GM04504 (cell line): Measurements from ENCODE around the gene FBXO31.
"Not testable (repeated sequence)": the region's sequence is repeated elsewhere in the genome, so short reads cannot be mapped to it uniquely, and the experiment has no call there.

Source experiments
- DNase-seq: peaks from one replicate; pipeline ENCODE4 v3.0.0-alpha.2; 2012; ENCODE audit warnings: low read depth

The FBXO31 gene

DNA sequence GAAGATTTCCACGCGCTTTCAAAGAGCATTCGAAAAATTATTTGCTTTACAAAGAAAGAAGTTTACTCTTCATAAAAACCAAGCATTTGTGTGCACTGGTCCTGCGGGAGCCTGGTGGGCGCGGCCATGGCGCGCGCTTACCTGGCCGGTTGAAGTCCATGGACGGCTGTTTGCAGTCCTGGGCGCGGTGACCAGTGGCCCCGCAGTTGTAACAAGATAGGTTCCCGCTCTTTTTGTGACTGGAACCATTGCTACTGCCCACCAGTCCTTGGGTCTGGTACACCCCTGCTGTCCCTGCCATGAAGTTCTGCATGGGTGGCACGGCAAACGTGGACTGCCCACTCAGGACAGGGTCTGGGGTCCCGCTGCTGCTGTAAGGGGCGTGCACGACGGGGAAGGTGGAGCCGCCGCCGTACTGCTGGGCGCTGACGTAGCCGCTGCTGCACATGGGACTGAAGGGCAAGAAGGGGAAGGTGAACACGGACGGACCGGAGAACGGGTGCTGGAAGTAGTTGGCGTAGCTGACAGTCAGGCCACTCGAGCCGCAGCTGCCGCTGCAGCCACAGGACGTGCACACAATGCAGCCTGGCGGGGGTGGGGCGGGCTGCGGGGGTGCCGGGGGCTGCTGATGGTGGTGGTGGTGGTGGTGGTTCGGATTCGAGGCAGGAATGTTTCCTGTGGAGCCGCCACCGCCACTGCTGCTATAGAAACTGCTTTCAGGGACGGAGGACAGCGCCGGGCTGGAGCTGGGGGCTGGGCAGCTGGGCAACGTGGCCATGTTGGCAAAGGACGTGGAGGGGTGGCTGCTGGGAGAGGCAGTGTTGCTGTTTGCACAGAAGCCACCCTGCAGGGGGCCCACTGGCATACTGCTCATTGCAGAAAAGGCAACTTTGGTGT is 28.0 kb upstream of the FBXO31 start:
- no peak for DNase-seq

DNA sequence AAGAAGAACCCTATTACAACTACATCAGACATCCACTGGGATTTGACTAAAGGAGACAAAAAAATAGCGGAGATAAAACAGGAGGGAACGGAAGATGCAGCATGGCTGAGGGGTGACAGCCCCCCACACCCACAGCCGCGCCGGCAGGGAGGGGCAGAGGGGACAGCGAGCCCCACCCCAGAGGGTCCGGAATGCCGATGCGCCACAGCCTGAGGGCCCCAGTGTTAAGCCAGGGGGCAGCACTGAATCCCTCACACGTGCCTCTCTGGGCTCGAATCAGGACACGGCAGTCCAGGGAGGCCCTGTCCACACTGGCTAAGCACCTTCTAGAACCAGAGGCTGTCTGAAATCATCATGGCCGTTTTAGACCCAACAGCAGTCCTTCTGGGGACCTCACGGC is 27.4 kb upstream of the FBXO31 start:
- no peak for DNase-seq

DNA sequence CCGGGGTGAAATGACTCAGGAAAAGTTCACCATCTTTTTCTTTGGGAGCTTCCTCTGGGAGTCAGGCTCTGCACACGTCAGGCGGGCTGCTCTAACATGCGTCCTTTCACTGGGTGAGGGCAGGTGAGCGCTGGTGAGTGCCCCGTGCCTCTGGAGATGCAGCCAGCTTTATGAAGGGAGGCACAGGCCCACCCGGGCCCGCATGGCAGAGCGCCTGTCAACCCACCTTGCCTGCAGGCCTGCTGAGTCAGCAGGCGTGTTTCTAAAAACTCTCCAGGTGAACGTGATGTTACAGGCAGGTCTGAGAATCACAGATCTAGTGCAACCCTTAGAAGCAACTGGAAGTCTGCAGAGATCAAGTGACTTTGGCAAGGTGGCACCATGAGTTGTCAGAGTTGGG is 27.0 kb upstream of the FBXO31 start:
- no peak for DNase-seq

DNA sequence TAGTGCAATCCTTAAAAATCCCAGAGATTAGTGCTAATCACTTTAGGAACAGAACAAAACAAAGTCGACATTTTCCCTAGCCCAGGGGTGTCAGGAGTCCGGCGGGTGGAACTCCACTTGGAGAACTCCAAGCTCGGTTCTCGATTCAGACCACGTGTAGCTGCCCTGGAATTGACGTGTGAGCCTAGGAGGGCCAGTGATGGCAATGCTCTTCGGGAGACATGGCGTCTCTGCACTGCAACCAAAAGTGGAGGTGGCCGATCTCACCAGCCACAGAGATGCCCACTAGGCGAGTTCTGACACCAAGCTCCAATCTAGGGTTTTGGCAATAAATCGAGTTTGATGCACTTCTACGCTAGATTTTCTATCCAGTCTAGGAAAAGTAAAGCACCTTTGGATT is 26.2 kb upstream of the FBXO31 start:
- DNase-seq, result no peak

DNA sequence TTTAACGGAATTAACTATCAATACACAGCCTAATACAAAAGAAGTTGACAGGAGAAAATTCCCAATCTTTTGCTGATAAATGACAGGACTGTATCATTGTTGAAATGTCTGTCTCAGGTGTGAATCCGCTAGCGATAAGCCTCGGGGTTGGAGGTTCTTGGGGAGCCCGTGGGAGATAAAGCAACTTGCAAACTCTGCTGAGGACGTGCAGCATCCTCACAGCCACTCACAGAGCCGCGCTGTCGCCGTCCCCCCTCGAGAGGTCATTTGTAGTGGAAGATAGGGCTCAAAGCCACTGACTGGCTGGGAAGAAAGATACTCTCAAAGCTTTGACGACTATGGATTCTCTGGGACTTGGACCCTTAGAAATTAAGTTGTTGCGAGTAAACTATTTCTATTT is 25.6 kb upstream of the FBXO31 start:
- no peak for DNase-seq

DNA sequence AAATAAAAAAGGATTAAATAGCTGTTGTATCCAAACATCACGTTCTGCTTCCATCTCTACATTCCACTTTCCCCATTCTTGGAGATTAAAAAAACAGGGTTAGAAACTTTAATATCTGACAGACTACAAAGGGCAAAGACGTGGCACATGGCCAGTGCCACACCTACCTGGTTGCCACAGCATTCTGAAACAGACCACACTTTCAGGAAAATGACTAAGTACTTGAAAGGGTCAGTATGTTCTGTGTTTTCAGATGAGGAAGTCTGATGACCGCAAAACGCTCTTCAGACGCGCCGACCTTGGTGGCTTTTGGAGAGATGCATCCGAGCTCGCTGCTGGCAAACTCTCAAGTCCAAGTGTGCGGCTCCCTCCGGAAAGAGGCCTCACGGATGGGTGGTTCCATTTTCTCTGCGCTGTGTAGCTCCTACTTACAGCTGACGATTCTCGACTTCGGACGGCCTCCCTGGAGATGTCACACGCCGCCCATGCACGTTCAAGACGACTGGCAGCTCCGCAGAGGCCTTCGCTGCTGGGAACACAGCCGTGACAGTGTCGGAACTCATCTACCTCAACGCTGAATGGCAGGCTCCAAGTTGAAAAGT is 24.0 kb upstream of the FBXO31 start:
- no peak for DNase-seq

DNA sequence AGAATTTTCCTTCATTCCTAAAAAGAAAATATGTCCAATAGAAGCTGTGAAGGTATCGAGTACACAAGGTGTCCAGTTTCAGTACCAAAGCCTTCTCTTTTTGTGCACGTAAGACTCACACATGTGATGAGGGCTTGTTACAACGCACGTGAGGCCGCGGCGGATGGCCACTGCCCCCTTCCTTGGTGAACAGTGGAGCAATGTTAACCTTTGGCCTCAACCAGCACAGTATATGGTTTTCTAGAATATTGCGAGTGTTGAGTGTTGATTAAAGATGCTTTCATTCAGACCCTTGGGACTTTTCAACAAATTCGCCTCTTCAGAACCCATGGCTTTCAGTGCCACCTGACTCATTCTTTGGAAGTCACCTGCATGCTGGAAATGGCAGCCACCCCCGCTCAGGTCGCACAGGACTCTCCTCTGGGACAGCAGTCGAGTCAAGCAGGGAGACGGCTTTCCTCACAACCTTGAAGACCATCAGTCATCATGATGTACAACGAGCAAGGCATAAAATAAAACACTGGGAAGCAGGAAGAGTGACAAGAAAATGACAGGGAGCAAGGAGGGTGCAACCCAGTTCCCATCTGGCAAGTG is 23.0 kb upstream of the FBXO31 start:
- DNase-seq, result no peak

DNA sequence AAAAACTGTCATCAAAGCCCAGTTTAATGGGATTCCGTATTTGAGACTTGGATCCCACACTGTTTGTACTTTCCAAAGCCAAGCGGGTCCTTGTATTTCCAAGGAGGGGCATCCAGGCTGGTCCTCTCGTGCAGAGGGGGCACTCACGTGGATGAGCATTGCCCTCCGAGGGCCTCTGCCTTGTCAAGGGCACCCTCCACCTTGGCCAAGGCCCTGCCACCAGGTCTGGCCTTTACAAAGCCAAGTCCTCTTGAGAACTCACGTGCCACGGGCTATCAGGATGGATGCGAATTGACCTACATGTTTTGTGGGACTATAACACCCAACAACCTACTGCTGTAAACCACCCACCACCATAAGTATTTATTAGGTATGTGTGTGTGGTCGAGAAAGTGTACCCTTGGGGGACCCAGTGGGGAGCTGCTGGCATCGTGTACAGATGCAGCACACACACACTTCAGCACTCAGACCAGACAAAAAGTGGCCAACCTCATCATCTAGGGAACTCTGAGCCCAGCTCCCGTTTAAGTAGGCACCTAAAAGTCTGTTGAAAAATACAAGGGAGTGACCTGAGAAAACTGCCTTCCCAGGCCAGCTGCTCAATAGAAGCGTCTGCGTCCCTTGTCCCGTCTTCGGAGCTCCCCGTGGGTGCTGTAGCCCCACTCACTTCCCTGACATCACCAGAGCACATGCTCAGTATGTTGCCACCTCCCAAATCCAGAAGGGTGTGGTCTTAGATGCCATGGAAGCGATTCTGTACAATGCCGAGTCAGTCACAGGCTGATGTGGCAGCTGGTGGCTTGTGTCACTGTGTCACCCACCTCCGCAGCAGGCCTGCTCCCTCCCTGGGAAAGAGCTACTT is 21.4 kb upstream of the FBXO31 start:
- DNase-seq, result no peak

DNA sequence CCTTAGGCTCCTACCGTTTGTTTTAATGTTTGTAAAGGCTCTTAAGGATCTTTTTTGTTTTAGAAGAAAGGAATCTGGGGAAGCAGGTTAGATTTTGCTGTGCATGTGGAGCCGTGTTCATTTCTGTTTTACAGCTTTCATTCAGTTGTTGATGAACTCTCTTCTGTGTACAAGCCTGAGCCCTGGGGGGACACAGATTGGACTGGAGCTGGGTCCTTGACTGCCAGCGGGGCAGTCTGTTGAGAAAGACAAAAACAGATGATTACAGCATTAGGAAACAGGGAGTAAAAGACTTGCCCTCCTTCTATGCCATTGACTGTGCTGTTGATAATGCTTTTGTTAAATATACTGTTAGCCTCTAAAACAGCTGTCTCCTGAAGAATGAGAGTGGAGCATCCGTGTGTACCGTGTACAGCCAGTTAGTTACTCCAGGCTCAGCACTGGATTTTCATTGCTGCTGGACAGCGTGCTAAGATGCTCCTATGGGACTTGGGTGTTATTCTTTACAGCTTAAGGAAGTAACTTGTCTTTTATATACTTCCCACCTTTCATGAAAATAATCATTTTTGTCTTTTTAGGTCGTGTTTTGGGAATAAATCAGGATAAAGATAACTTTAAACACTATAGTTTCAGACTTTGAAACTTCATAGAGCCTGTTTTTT is 11.7 kb upstream of the FBXO31 start:
- no peak for DNase-seq

DNA sequence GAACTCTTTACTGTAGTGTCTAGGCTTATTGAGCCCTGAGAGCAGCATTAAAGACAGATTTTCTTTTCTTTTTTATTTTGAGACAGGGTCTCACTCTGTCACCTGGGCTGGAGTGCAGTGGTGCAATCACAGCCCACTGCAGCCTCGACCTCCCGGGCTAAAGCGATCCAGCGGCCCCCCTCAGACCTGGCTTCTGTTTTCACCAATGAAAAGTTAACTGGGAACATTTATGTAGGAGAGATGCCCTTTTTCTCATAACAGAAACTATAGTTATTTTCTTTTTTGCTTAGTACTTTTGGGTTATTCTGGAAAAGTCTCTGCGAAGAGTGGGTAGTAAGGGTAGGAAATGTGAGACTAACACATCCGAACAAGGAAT is 10.1 kb upstream of the FBXO31 start:
- DNase-seq, result no peak

DNA sequence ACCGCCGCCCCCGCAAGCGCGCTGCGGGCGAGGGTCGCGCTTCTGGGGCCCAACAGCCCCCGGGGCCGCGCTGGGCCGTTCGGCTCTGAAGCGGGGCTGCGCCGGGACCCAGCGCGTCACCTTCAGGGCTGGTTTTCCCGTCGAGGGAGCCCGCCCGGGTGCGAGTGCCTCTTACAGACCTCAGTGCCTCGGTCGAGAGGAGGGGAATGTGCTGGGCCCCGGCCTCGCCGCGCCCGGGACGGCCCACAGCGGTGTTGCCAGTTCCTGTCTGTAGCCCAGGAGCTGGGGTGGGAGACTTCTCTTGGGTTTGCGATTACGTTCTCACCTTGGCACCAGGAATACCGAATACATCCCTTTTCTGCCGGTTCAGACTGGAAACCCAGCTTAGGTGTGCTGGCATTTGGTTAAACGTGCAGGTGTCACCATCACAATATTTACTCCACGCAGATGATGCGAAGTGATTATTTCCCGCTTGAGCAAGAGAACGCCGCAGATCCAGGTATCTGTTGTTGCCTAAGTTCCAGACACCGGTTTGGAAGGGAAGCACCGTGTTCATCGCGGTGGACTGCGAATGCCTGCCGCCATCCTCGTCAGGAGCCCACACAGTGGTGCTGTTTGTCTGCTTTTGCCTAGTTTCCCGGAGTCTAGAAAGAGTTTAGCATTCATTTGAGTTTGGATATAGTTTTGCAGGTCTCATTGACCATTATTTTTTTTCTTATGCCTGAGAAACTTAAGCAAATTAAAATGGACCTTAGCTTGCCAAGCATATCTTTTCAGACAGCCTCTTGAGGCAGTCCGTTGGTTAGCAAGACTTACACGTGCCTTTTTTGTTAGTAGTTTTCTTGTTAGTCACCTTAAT is 9.5 kb upstream of the FBXO31 start:
- no peak for DNase-seq

DNA sequence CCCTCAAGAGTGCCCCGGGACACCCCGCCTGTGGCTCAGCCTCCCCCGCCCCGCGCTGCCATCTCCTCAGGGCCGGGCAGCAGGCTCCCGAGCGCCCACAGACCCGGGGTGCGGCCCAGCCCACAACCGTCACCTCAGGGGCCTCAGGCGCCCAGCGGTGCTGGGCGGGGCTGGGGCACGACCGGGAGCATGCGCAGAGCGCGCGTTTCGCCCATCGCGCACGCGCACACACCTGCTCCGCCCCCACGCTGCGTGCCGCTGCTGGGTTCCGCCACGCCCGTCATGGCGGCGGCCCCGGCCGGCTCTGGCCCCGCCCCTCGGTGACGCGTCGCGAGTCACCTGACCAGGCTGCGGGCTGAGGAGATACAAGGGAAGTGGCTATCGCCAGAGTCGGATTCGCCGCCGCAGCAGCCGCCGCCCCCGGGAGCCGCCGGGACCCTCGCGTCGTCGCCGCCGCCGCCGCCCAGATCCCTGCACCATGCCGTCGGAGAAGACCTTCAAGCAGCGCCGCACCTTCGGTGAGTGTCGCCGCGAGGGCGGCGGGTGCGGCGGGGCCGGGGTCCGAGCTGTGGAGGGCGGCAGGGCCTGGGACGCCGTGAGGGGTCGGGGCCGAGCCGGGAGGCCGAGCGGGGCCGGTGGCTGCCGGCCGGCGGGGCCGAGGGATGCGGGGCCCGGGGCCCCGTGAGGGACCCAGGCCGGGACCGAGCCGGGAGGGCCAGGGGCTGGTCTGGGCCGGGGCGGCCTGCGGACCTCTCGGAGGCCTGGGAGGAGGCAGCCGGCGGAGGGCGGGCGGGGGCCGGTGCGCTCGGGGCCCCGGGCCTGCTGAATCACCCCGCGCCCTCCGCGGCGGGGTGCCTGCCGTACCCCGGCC is 8.6 kb upstream of the FBXO31 start, which contains the start of gene MAP1LC3B:
TSS of gene MAP1LC3B (plus strand) at position 387 of the 871 bp plus-strand sequence. CDS start at position 479, 92 bp downstream.
- DNase-seq, result peak; percentile 91

DNA sequence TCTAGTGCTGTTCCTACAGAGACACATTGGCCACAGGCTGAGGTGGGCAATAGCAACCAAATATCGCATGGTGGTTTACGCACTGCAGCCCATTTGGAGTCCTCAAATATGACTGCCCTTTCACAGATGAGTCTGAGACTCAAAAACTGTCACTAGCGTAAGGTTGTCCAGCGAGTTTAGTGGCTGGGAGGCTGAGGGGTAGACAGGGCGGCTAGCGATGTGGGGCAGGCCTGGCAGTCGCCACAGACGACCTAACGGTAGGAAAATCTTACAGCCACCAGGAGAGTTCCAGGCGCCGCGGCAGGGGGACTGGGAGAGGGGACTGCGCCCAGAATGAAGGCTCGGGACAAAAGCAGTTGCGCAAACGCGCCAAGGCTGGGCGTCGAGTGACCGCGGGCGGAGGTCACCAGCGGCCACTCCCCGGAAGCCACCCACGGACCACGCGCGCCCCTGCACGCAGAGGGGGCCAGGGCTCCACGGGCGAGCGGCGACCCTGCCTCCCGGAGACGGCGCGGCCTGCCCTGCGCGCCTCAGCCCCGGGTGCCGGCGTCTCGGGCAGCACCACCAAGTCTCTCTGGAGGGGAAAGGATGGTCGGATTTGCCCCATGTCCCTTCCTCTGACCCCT is 7.9 kb upstream of the FBXO31 start:
- no peak for DNase-seq

DNA sequence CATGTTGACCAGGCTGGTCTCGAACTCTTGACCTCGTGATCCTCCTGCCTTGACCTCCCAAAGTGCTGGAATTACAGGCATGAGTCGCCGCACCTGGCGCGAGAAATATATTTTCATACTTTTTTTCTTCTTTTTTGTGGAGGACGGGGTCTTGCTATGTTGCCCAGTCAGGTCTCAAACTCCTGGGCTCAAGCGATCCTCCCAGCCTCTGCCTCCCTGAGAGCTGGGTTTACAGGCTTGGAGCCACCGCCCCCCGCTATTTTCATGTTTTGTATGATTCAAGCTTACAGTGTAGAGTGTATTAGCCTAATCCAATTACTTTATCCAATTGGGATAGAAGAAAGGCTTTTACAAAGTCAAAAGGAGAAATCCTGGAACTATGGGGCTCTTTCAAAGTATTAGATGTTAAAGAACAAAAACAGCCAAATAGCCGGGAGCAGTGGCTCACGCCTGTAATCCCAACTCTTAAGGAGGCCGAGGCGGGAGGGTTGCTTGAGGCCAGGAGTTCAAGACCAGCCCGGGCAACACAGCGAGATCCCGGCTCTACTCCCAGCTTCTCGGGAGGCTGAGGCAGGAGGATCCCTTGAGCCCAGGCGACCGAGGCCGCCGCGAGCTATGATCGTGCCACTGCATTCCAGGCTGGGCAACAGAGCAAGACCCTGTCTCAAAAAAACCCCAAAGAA is 7.2 kb upstream of the FBXO31 start:
- no peak for DNase-seq

DNA sequence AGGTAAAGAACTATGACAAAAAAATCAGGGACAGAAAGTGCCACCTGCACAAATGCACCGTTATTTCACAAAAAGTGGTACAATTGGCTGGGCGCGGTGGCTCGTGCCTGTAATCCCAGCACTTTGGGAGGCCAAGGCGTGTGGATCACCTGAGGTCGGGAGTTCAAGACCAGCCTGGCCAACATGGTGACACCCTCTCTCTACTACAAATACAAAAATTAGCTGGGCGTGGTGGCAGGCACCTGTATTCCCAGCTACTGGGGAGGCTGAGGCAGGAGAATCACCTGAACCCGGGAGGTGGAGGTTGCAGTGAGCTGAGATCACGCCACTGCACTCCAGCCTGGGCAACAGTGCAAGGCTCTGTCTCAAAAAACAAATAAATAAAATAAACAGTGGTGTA is 6.3 kb upstream of the FBXO31 start:
- not testable (repeated sequence) for DNase-seq

DNA sequence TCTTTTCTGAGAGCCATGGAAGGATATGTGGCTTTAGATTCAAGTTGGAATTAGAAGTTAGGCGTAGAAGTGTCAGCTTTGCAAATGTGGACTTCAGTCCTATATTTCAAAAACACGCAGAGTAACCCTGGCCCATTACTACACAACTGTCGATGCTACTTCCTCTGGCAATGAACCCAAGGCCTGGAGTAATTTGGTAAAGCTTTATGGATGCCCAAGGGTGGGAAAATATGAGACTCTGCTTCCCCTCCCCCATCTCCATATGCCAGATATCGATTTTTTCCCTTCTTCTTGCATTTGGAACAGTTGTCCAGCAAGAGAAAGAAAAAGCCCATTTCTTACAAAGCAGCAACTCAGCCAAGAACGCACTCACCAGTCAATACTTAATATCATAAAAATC is 5.7 kb upstream of the FBXO31 start:
- DNase-seq, result no peak

DNA sequence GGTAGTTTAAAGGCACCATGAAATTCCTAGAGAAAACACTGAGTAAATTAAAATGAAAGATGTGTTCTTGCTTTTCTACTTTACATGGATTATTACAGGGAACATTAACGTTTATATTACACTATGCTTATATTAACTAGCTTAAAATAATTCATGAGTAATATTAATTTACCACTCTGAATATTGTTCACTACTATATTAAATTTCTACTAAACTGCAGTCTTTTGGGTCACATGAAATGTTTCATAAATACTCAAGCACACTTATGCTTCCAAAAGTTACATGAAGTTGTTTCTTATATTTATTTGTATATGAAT is 5.2 kb upstream of the FBXO31 start:
- no peak for DNase-seq

DNA sequence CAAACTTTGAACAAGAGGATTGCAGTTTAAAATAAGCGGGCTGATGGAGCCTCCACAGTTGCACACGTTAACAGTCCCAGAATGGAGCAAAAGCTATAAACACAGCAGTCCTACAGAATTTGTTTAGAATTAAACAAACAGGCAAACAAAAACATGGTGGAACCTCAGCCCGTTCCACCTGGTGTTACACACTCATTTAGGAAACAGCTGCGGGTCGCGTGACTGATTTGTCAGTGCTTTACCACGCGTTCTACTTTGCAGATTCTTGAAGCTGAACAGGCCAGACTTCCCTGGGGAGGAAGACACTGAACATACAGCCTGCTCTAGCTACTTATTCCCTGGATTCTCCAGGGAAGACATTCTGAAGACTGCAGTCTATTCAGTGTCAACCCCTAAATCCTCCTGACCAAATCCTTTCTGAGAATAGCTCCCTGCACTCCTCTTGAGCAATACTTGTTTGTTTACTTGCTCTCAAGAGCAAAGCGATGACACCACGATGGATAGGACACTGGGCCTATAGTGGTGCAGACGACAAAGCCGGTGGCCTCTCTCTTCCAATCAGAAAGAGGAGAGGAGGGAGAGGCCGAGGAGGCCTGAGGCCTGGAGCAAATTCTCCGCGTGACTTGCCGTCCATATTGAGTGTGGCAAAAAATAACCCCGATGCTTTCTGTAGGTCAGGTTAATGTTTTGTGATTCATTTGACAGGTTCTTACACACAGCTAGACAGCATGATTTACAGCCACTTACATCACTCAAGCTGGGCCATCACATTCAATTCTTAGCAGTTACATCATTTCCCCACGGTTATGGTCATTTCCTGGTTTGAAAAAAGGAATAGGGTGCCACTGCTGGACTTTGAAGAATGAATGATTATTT is 4.6 kb upstream of the FBXO31 start:
- peak; percentile 99 for DNase-seq
